ENCODE measurements around the gene MCL1.
"Not testable (repeated sequence)": the region's sequence is repeated elsewhere in the genome, so short reads cannot be mapped to it uniquely, and the experiment has no call there.

GRCh38 chr1:150580966-150581365 is 1.6 kb upstream of the MCL1 start:
- TF ChIP-seq TCF7L2 (IDR thresholded peaks at IDR 0.05; ENCODE audit: low read depth, low read length); POLR2AphosphoS5 (IDR thresholded peaks at IDR 0.05; ENCODE audit: low read depth, low read length); SIN3A (IDR thresholded peaks at IDR 0.05; ENCODE audit: borderline replicate concordance, insufficient read depth, low read depth, low read length): not testable (repeated sequence)
- TF ChIP-seq, protein P1, sequence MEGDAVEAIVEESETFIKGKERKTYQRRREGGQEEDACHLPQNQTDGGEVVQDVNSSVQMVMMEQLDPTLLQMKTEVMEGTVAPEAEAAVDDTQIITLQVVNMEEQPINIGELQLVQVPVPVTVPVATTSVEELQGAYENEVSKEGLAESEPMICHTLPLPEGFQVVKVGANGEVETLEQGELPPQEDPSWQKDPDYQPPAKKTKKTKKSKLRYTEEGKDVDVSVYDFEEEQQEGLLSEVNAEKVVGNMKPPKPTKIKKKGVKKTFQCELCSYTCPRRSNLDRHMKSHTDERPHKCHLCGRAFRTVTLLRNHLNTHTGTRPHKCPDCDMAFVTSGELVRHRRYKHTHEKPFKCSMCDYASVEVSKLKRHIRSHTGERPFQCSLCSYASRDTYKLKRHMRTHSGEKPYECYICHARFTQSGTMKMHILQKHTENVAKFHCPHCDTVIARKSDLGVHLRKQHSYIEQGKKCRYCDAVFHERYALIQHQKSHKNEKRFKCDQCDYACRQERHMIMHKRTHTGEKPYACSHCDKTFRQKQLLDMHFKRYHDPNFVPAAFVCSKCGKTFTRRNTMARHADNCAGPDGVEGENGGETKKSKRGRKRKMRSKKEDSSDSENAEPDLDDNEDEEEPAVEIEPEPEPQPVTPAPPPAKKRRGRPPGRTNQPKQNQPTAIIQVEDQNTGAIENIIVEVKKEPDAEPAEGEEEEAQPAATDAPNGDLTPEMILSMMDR (IDR thresholded peaks at IDR 0.05): not testable (repeated sequence)
- TF ChIP-seq, protein P2, sequence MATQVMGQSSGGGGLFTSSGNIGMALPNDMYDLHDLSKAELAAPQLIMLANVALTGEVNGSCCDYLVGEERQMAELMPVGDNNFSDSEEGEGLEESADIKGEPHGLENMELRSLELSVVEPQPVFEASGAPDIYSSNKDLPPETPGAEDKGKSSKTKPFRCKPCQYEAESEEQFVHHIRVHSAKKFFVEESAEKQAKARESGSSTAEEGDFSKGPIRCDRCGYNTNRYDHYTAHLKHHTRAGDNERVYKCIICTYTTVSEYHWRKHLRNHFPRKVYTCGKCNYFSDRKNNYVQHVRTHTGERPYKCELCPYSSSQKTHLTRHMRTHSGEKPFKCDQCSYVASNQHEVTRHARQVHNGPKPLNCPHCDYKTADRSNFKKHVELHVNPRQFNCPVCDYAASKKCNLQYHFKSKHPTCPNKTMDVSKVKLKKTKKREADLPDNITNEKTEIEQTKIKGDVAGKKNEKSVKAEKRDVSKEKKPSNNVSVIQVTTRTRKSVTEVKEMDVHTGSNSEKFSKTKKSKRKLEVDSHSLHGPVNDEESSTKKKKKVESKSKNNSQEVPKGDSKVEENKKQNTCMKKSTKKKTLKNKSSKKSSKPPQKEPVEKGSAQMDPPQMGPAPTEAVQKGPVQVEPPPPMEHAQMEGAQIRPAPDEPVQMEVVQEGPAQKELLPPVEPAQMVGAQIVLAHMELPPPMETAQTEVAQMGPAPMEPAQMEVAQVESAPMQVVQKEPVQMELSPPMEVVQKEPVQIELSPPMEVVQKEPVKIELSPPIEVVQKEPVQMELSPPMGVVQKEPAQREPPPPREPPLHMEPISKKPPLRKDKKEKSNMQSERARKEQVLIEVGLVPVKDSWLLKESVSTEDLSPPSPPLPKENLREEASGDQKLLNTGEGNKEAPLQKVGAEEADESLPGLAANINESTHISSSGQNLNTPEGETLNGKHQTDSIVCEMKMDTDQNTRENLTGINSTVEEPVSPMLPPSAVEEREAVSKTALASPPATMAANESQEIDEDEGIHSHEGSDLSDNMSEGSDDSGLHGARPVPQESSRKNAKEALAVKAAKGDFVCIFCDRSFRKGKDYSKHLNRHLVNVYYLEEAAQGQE (IDR thresholded peaks at IDR 0.05; ENCODE audit: insufficient read depth in 1 of 2, low read depth in 2 of 2, low read length in 1 of 2): not testable (repeated sequence)

Measured in Panc1 (cell line).